Fibroblast of the conjunctiva (primary cell): ENCODE results near the gene STK24.

Source experiments
- DNase-seq: peaks from one replicate; pipeline ENCODE4 v3.0.0-alpha.2; 2010; ENCODE audit warnings: low read depth

The STK24 gene

DNA sequence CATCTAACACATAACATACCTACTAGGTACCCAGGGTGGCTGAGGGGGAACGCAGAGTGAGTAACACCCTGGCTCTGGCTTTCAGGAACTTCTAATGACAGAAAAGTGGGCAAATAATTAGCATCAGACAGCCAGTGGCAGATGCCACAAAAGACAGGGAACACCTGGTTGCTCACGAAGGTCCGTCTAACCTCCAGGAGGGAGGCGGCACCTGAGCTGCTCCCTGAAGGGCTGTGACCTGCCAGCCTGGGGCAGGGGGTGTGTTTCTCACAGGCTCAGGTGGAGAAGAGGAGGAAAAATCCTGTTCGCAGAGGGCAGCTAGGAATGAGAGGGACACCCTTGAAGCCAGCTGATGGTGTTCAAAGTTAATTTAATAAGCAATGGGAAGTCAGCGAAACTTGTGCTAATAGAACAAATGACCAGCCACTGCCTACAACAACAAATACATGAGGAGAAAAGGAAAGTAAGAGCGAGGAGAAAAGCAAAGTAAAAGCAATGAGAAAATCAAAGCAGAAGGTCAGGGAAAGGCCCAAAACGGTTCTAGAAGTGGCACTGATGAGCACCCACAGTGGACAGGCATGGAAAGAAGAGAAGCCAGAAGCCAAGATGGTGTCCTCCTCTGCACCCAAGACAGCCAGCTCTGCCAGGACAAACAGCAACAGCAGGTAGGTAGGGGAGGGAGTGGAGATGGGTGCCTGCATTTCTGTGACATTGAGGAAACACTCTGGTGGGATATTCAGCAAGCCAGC is 87.3 kb downstream of the STK24 start:
- DNase-seq: no peak

DNA sequence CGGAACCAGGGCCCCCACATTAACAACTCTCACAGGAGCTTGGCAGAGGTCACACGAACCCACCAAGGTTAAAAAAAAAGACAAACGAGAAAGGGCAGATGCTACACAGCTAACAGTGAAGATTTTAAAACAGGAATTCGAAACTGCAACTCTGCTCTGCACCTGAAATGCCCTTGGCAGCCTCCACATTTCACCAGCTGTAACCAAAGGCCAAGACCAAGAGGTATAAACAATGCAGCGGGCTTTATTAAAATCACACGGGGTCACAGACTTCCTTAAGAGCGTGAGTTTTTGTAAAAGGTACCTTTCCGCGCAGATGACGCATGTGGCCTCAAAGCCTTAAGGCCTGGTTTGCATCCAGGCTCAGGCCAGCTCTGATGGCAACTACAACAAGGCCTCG is 88.2 kb downstream of the STK24 start:
- DNase-seq: no peak

DNA sequence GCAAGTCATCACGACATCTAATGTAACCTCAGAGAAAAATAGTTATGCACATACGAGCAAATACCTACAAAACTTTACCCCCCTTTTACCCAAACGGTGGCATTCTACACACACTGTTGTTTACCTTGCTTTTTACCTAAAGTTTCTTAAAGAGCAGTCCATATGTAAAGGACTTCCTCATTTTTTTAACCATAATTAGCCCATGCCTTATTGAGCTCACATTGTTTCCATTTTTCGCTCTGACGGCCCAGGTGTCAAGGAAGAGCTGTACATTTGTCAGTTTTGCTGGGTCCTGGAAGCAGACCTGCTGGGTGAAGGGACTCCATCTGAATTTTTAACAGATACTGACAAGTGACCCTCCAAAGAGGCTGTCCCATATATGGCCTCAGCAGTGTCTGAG is 89.4 kb downstream of the STK24 start:
- DNase-seq: no peak

DNA sequence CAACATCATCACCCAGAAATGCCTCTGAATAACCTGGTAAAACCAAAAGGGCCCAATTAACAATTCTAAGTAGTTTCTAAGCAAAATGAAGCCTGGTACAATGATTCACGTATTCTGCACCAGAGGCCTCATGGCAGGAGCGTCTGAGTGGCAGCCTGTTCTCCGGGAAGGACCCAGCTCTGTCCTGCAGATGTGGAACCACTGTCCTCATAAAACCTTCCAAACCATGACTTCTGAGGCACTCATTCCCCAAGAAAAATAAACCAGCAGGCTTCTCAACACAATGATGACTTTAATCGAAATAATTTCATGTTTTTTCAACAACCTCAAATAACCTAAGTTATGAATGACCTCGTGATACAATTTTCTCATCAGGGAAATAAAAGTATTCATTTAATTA is 89.9 kb downstream of the STK24 start:
- DNase-seq: no peak

DNA sequence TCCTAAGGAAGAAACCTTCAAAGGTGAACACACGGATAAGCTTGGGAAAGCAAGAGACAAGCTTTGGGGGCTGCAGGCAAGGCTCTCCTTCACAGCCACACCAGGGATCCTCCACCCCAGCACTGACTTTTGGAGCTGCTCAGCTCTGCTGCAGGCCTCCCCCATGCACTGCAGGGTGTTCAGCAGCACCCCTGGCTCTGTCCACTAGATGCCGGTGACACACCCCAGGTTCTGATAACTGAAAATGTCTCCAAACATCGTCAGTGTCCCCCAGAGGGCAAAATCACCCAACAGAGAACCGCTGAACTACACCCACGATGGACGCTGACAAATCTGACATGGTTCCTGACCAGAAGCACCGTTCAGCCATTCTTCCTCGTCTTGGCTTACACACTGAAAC is 90.5 kb downstream of the STK24 start:
- DNase-seq: no peak

DNA sequence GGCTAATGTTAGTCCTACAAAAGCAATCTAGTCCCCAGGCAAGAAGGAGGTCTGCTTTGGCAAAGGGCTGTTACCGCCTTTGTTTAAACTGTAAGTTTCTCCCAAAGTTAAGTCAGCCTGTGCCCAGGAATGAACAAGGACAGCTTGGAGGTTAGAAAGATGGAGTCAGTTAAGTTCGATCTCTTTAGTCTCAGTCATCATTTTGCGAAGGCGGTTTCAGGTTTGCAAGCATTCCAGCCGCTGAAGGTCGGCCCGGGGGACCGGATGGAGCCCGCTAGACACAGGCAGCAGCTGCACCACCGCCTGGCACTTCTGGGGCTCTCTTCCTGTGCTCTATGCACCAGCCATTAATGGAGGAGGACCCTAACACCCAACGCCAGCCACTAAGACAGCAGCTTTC is 91.3 kb downstream of the STK24 start:
- DNase-seq: no peak

DNA sequence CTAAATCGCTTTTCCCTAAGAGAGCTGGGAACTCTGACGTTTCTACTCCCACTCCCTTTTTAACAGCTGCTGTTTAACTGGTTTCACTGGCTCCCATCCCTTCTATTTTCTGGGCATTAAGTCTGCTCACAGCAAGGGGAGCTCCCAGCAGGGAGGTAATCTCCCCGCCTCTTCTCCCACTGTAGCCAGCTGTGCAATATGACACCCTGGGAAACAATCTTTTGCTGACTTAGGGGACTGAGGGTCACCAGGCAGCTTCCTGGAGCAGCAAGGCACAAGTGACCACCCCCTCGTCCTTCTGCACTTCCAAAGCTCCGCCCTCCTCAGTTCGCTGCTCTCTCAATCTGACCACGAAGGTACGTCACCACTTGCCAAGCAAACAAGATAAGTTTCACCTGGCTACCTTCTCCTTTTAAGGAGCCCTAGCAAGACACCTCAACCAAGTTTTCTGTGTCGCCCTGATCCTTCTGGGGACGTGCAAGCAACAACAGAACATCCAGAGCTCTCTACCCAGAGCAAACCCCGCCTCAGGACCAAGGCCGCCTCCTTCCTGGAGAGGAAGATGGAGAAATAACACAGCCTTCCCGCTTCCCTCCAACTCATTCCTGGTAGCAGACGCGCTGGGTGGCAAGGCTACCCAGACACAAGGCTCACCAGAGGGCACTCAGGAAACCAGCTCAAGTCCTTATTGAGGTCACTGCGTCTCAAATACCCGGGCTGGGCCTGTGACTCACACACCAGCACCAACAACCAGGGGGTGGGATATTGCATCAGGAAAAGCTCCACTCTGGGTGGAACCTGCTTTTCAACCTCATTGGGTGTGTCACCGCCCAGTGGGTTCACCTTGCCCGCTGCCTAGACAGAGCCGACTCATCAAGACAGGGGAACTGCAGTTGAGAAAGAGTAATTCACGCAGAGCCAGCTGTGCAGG is 92.4 kb downstream of the STK24 start:
- peak; percentile 85 for DNase-seq

DNA sequence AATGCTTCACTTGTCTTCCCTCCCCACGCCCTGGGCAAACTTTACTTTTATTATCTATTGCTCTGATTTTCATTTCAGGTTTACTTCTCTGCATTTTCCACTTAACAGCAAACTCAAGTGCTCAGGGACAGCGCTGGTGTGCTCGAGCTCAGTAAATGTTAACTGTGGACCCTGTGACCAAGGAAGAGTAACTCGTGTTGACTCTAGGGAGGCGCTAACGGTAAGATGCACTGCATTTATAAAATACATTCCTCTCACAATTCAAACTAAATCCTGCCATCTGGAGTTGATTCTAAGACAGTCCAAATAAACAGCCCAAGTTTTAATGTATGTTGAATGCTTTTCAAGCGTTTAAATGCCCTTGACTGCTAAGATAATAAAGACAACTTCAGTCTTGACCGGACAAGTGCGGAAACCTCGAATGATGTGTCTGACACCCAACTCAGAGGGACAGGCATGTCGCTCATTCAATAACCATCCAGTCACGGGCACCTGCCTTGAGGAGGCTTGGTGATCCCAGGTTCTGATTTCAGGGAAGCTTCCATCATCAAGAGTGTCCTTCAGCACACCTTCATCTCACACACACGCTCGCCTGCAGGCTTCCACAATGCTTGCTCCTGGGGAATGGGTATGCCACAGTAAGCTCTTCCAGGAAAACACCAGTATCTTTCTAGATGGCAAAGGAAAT is 93.2 kb downstream of the STK24 start:
- no peak for DNase-seq

DNA sequence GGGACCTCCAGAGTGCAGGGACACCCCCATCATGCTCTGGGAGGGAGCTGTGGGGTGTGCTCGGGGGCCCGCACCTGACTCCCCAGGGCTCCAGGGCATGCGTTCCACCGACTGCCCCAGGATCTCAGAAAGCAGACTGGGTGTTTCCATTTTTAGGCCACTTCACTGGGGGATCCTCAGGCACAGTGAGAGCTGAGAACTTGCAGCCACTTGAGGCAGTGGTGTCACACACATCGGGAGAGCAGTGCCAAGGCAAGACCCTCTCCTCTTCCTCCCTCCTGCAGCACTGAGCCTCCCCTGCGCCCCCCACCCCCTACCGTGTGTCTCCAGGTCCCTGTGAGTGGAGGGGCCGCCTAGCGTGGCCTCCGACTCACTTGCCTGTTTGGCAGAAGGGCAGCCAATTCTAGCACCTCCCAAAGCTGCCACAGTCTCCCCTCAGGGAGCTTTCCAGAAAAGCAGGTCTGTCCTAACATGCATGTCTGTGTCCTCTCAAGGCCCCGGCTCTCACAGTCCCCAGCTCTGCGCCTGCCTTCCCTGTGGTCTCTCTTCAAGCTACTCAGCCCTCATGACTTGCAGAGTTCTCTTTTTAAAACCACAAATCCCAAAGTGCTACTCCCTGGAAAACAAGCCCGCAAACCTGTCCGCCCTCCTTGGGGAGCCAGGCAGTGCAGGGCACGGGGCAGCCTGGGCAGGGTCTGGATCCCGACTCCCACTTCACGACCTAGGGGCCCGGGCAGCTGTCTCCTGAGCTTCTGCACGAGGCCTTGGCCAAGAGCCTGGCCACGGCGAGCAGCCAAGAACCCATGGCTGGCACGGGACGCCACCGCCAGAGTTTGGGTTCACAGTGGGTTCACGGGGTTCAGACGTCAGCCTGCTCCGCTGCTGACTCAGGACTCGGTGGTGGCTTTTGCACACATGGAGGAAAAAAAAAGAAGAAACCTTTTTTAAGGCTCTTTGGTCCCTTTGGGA is 94.1 kb downstream of the STK24 start:
- DNase-seq: no peak

DNA sequence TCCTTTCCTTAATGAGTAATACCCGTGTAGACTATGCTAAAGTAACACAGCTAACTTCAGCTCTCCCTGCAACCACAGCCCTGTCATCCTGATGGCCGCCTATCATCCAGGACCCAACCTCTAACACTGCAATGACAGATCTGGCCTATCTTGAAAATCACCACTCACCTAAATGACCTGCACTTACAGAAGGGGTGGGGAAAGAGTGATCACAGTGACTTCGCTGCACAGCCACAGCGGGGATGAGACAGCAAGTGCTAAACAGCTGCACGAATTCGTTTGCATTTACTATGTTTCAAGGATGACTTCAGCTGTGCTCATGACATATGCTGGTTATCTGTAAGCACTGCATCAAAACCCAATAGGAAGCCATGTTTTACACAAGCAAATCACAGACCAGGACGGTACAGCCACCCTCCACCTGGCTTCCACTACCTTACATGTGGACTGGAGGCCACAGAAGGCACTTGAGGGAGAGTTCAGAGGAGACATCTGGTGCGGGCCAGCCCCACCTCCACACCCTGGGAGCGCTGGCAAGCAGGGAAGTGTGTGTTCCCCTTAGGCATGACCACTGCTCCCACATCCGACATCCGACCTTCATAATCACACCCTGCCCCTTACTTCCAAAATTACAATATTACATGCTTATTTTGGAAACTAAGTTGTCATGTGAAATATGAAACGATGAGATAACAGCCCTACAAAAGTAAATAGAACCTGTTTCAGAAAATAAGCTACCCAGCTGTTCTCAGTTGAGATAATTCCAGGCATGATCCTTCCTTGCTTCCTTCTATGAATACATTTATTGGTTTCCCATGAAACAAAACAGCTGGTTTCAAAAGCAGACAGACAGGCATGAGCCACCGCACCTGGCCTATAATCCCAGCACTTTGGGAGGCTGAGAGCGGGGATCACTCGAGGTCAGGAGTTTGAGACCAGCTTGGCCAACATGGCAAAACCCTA is 95.7 kb downstream of the STK24 start:
- DNase-seq: no peak

DNA sequence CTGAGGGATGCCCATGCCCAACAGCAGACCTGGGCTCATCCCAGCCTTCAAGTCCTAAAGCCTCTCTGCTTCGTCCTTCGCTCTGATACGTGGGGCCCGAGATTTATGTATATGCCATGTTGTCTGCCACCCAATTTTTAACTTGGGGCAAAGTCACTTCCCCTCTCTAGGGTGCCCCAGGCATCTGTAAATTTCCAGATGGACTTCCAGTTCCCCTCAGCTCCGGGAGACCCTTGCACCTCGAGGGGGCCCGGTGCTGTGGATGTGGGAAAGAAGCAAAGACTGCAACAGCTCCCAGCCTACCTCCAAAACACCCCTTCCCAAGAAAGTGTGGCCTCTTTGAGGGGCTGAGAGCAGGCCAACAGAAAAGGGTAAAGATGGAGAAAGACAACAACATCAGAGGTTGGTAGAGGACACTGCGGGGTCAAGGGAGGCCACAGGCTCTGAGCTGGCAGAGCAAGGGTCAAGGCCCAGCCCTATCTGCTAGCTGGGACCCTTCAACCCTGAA is 97.4 kb downstream of the STK24 start:
- DNase-seq: no peak

DNA sequence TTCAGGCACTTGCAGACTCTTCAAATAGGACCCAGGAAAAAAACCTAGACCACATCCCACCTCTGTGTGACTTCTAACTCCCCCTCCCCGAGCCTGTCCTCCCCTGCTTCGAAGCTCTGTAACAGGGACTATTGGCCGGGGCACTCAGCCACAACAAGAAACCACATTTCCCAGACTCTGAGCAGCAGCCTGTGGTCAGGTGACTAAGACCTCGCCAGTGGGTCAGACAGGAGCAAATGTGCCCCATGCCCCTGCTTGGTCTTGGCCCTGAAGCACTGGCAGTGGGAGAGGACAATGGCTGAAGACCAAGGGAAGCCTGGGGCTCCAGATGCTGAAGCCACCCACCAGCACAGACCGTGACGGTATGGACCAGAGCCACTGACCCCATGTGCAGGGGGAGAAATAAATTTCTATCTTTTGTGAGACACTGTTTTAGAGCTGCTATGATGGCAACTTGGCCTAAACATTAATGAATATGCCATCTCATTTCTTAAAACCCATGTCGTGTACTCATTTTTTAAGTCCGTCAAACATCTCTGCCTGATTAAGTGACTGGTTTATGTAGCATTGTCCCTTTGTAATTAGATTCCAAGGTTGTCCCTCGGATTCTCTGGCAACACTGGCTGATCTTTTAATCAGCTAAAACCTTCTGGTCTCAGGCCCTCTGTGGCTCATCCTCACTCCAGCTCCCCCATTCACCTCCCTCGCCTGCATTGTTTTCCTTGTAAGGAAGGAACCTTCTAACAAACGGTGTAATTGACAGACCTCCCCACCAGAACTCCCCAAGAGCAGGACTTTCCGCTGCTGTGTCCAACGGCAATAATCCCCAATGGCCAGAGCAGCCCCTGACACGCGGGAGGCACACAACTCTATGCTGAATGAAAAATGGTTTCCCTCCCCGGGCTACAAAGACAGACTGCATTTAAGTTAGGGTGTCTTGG is 98.4 kb downstream of the STK24 start:
- DNase-seq: no peak

DNA sequence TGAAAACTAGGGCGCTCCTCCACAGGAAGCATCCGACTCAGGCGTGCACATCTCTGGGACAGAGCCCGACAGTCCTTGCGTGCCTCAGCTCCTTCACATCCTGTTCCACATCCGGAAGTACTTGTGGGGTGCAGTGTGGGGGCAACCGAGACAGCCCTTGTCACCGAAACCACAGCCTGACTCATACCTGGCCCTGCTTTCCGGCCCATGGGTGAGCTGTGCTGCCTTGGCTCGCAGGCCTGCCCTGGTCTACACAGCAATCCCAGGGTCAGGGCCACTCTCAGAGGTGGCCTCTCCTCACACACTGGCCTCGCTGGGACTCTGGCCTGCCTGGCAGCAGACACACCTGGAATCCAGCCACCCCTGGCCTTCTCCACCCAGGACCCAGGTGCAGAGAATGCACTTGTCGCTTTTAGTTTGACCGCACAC is 100.4 kb downstream of the STK24 start:
- DNase-seq: peak; percentile 20

DNA sequence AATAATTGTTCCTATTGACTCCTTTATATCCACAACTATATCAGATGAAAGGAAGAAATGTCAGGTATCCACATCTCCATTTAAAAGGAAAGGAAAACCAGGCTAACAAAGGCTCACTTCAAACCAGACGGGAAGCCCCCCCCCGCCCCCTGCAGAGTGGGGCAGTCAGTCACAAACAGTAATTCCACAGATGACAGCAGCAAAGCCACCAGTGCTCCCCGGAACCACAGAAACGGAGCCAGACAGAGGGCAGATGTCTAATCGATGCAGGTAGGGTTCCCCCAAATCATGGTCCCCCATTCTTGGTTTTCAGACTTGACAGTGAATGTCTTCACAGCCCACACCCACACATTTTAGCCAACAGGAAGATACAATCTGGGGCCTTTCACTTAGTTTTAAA is 100.8 kb downstream of the STK24 start:
- no peak for DNase-seq

DNA sequence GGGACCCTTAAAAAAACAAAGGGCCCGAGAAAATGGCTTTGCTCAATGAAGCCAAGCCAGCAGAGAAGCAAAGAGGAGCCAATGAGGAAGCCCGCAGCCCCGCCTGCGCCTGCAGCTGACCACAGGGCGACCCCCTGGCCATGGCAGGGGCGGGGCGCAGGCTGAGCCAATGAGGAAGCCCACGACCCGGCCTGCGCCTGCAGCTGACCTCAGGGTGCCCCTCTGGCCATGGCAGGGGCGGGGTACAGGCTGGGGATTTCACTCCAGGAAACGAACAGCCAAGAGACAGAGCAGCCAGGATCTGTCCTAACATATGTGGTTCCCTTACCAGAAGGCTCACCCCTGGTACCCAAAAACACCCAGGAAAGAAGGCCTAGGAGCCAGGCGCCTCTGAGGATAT is 101.4 kb downstream of the STK24 start:
- DNase-seq: no peak

DNA sequence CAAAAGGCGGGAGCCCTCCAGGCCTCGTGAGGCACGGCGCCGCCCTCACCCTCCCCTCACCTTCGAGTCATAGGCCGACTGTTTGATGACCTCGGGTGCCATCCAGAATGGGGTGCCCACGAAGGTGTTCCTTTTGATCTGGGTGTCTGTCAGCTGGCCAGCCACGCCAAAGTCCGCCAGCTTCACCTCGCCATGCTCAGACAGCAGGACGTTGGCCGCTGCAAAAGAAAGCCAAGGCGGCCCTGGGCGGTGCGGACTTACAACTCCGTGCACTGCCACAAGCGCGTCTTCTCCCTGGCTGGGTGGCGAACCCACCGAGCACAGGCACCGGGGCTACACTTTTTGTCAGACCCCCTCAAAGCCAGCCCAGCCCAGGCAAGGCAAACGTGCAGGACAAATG is 102.1 kb downstream of the STK24 start:
- no peak for DNase-seq

DNA sequence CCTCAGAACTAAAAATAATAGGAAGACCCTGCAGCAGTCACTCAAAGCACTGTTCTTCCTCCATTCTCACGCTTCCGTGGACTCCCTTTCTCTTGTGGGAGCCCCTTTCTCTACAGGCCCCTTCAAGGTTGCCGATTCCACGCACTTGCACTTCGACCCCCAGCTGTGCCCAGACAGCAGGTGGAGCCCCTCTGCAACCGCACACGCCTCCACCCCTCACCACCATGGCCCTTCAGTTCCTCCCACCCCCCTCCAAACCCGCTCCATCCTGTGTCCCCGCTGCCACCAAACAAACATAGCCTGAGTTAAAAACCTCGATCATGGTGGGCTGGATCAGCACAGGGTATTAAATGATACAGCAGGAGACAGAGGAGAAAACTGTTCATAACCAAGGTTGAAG is 102.6 kb downstream of the STK24 start:
- DNase-seq: no peak

DNA sequence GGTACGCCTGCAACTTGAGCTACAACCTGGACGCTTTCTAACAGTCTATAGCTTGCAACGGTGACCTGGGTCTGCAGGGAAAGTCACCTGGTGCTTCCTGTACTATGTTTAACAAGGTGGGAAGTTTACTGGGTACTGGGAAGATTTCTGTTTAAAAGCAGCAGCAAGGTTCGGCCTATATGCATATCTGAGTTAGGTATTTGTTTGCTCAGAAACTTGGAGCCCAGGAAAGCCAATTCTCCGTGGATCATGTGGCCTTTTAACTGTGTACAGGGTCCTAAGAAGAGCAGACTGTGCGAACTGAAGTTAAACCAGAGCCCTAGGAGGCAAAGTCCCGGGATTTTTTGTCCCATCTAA is 103.1 kb downstream of the STK24 start:
- no peak for DNase-seq

DNA sequence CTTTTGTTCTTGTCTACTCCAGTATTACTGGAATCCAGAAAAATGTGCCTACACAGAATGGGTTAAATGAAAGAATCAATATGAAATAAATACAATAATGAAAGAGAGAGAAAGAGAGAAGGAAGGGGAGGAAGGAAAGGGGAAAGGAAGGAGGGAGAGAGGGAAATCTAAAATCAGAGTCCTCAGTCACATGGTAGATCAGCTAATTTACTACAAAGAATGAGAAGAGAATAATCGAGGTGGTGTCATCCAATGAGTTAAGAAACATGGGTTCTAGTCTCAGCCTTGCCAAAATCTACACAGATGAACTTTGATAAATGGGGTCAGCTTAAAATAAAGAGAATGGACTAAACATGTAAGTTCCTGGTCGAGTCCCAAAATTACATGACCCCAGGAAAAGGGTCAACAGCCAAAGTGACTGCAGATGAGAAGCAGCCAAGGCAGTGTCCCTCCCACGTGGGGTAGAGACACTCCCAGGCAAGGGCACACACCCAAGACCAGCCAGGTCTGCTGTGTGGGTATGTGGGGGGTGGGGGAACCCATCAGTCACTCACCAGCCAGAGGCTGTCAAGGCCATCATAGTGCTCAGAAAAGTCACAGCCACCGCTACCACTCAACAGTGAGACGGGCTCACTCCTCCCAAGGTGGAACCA is 103.6 kb downstream of the STK24 start:
- no peak for DNase-seq
